ENCODE data around the gene MEG3. TPM values are rescaled to one million over a fixed set of nuclear protein-coding genes. Genes with fewer than 3 reads are reported as not detected.

MEG3 gene
- total RNA-seq, 4 donors from 2014 or later: 5.0 to 28.9 (median 10.2) TPM

- H3K4me1 ChIP-seq: no peaks in the 10 kb centered on the region
- no peaks in the 10 kb centered on the region for H3K36me3 ChIP-seq
- peaks cover 7% of the 10 kb centered on the region for H3K27me3 ChIP-seq
- H3K4me3 ChIP-seq: no peak overlapping the region
- no peak overlapping the region for H3K27ac ChIP-seq
- TF ChIP-seq, protein P1, sequence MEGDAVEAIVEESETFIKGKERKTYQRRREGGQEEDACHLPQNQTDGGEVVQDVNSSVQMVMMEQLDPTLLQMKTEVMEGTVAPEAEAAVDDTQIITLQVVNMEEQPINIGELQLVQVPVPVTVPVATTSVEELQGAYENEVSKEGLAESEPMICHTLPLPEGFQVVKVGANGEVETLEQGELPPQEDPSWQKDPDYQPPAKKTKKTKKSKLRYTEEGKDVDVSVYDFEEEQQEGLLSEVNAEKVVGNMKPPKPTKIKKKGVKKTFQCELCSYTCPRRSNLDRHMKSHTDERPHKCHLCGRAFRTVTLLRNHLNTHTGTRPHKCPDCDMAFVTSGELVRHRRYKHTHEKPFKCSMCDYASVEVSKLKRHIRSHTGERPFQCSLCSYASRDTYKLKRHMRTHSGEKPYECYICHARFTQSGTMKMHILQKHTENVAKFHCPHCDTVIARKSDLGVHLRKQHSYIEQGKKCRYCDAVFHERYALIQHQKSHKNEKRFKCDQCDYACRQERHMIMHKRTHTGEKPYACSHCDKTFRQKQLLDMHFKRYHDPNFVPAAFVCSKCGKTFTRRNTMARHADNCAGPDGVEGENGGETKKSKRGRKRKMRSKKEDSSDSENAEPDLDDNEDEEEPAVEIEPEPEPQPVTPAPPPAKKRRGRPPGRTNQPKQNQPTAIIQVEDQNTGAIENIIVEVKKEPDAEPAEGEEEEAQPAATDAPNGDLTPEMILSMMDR (IDR thresholded peaks at IDR 0.05): no peak
- TF ChIP-seq EP300 (IDR thresholded peaks at IDR 0.05): no peak
- H3K9me3 ChIP-seq: no peaks in the 10 kb centered on the region
- WGBS: 96% methylated on average over 38 of the region's 38 CpGs
- DNase-seq (ENCODE audit: low spot score in 2 of 2): no peak
Measured at GRCh38 chr14:100881211-100882025, 55.5 kb downstream of the MEG3 start.

GRCh38 chr14:100882026-100882967 lies 56.4 kb downstream of the MEG3 start:
- Histone ChIP-seq H3K4me3 (no peak overlapping the region), H3K4me1 (peaks cover under 1% of the 10 kb centered on the region), H3K27me3 (peaks cover 7% of the 10 kb centered on the region), H3K9me3 (no peaks in the 10 kb centered on the region), H3K36me3 (no peaks in the 10 kb centered on the region), H3K27ac (no peak overlapping the region)
- DNase-seq (ENCODE audit: low spot score in 2 of 2): no peak
- TF ChIP-seq, protein P1 (IDR thresholded peaks at IDR 0.05): no peak
- TF ChIP-seq POLR2AphosphoS5 (IDR thresholded peaks at IDR 0.05): no peak
- no peak for TF ChIP-seq EP300 (IDR thresholded peaks at IDR 0.05)
- TF ChIP-seq POLR2A (IDR thresholded peaks at IDR 0.05): no peak
- 94% methylated on average over 49 of the region's 49 CpGs for WGBS

GRCh38 chr14:100882991-100883788 lies 57.3 kb downstream of the MEG3 start:
- WGBS: 93% methylated on average over 38 of the region's 46 CpGs
- H3K27me3 ChIP-seq: peaks cover 5% of the 10 kb centered on the region
- H3K27ac ChIP-seq: no peak overlapping the region
- H3K9me3 ChIP-seq: no peaks in the 10 kb centered on the region
- no peak for TF ChIP-seq EP300 (IDR thresholded peaks at IDR 0.05)
- no peak for TF ChIP-seq POLR2AphosphoS5 (IDR thresholded peaks at IDR 0.05)
- TF ChIP-seq, protein P1 (IDR thresholded peaks at IDR 0.05): no peak
- no peak for TF ChIP-seq POLR2A (IDR thresholded peaks at IDR 0.05)
- H3K4me1 ChIP-seq: peaks cover 9% of the 10 kb centered on the region
- no peak overlapping the region for H3K4me3 ChIP-seq
- no peak for DNase-seq (ENCODE audit: low spot score in 2 of 2)
- no peaks in the 10 kb centered on the region for H3K36me3 ChIP-seq

DNA sequence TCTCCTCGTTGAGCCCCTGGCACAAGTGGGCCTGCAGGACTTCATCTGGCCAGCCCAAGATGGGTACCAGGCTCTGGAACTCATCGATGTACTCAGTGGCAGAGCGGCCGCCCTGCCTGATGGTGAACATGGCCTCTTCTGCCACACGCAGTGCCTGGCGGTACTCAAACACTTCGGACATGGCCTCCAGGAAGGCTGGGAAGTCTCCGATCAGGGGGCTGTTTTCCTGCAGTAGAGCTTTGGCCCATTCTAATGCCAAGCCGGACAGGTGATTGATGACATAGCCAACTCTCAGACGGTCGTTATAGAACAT lies 57.8 kb downstream of the MEG3 start:
- Histone ChIP-seq H3K4me3 (no peak overlapping the region), H3K27me3 (peaks cover 4% of the 10 kb centered on the region), H3K36me3 (no peaks in the 10 kb centered on the region), H3K27ac (no peak overlapping the region), H3K4me1 (peaks cover 11% of the 10 kb centered on the region), H3K9me3 (no peaks in the 10 kb centered on the region)
- no peak for DNase-seq (ENCODE audit: low spot score in 2 of 2)
- WGBS: 75% methylated on average over 4 of the region's 11 CpGs
- TF ChIP-seq POLR2AphosphoS5 (IDR thresholded peaks at IDR 0.05) (no peak), POLR2A (IDR thresholded peaks at IDR 0.05) (no peak), EP300 (IDR thresholded peaks at IDR 0.05) (no peak)
- TF ChIP-seq, protein P1 (IDR thresholded peaks at IDR 0.05): no peak

Data from suprapubic skin (tissue), 4 donors.